GM12801 (cell line): ENCODE measurements around the gene SLIT3.

ENCODE experiments used
- TF ChIP-seq, protein P1 (sequence below): IDR thresholded peaks from one replicate; pipeline ENCODE4 v1.5.1; 2011; ENCODE audit warnings: control low read depth; ENCODE audit not compliant: insufficient read length; ENCODE audit errors: extremely low read depth

The SLIT3 gene

DNA sequence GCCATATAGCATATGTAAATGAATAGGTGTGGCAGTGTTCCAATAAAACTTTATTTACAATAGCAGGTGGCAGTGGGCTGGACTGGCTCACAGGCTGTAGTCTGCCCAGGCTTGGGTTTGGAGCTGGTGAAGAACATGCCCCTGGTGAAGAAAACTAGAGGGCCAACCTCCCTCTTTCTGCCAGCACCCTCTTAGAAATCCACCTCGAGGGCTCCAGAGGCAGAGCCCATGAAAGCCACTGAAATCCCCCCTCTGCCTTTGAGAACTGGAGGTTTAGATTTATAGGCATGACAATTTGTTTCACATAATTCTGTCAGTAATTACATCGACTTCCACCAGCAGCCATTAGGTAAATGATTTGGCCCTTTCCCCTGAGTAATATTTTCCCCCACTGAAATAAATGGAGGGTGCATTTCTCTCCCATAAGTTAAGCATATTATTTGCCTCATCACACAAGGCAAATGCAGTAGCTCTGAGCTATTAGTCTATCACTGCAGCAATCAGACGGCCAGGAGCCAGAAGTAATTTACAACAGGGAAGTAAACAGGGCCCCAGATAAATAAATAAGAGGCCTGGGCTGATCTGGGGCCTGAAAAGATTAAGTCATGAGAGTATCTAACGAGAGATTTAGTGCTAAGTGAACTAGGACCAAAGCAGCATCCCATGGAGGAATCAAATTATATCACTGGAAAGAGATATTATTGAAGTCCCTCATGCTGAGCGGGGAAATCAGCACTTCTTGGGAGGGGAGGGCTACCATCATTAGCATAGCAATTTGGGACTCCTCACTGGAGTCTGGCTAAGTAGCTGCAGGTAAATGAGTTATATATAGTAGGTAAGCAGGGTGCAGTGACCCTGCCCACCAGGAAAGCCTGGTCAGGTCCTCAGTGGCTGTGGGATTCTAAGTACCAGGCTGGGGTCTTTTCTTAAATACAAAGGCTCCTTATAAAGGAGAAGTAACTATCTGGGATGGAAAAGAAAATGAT lies 123.9 kb downstream of the SLIT3 start:
- TF ChIP-seq, protein P1, sequence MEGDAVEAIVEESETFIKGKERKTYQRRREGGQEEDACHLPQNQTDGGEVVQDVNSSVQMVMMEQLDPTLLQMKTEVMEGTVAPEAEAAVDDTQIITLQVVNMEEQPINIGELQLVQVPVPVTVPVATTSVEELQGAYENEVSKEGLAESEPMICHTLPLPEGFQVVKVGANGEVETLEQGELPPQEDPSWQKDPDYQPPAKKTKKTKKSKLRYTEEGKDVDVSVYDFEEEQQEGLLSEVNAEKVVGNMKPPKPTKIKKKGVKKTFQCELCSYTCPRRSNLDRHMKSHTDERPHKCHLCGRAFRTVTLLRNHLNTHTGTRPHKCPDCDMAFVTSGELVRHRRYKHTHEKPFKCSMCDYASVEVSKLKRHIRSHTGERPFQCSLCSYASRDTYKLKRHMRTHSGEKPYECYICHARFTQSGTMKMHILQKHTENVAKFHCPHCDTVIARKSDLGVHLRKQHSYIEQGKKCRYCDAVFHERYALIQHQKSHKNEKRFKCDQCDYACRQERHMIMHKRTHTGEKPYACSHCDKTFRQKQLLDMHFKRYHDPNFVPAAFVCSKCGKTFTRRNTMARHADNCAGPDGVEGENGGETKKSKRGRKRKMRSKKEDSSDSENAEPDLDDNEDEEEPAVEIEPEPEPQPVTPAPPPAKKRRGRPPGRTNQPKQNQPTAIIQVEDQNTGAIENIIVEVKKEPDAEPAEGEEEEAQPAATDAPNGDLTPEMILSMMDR, result no peak

DNA sequence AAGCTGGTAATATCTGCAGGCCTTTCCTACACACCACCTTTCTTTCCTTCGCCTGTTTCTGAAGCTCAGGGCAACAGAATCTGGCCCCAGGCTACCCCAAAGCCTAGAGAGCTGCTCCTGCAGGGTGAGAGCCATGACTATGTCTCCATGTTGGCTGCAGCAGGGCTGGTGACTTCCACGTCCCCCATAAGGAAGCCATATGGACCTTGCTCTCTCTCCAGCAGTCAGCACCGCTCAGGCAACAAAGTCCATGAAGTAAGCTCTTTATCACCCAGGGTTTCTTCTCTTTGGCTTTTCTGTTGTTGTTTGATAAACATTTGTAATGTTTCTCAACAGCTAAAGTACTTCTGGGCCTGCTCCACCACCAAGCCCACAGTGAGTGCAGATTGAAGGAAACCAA lies 125.2 kb downstream of the SLIT3 start:
- TF ChIP-seq, protein P1, result no peak

DNA sequence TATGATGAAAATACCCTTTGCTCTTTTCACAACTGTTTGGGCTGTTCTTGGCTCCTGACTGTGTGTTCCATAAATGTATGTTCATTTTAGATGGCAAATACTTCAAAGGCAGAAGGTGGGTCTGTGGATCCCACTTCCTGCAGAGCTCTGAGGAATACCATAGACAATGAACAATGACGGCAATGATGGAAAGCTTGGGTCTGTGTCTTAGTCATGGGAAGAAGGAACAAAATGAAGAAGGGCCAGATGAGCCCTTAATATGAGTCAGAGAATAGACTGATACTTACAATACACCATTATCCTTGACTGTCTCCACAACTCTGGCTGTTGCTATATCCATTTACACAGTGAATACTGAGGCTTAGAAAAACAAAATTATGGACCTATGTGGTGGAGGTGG lies 126.0 kb downstream of the SLIT3 start:
- TF ChIP-seq, protein P1, result no peak

DNA sequence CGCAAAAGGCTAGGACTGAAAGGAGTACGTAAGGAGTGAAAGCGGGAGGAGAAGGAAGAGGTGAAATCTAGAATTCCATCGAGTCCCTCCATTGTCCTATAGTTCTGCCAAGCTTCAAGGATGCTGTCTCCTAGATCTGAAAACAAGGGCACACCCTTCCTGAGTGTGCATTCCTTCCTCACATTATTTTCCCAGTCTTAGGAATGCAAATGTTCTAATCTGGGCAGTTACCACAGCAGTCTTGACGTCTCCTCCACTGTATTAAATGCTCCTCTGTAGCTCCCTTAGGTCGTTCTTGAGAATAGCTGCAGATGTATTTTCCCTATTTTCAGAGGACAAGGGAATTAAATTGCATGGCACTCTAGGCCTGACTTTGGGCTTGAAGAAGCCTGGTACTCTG lies 127.6 kb downstream of the SLIT3 start:
- TF ChIP-seq, protein P1, result no peak

DNA sequence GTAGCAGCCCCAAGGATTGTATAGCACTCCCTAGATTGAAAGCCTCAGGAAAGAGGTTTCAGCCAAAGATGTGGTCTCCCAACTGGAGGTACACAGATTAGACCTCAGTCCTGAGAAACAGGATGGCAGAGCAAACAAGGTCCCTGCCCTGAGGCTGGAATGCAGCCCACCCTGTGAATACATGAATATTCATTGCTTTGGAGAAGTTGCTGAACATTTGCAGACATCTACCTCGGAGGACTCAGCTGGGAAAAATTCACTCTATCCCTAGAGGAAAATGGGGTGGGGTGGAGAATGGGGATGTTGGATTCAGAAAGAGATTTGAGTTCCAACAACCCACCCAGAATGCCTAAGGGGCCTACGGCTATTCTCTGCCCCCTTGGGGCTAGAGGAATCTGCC lies 129.4 kb downstream of the SLIT3 start:
- TF ChIP-seq, protein P1, result no peak

DNA sequence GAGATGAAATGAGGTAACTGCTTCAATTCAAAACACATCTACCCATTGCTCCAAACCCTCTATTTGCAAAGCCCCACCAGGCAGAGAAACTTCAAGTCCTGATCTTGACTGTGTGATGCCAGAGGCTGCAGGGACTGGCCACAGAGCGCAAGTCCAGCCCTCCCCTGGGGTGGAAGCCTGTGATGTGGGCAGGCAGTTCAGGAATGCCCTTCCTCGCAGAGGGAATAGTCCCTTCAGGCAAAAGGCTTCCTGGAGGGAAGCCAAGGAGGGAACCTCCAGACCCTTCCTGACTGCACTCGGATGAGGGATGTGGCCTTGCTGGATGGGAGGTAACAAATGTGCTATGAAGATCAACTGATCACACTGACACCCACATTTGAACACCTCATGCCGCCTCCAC lies 131.2 kb downstream of the SLIT3 start:
- TF ChIP-seq, protein P1, result no peak

DNA sequence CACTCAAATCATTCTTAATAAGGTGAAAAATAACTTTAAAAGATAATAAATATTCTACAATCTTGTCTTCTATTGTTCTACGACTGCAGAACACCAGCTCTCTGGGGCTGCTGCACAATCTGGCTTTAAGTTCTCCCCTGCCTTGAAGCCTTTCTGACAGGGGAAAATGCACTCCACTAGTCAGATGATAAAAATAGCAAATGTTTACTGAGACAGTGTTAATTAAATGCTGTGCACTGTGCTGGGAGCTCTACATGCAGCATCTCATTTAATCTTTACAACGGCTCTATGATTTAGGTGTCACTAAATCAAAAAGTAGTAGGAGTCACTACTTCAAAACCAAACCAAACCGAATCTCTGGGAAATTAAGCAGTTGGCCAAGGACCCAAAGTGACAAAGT lies 132.7 kb downstream of the SLIT3 start:
- TF ChIP-seq, protein P1, result no peak
